RWPE1 (cell line): ENCODE results near the gene KRTAP5-2.

Experiments
- CTCF ChIA-PET: fragments of 350-600 bp; sonication (Branson Sonifier 250); formaldehyde crosslinking; extraction: SDS; loops from one replicate; lab custom pipeline; 2021; lab: Yijun Ruan, JAX
- POLR2A ChIA-PET: fragments of 400-600 bp; formaldehyde crosslinking; extraction: SDS; loops from one replicate; lab custom pipeline; 2020; ENCODE audit warnings: antibody characterized with exemption; ENCODE audit not compliant: low non-redundant PET; lab: Yijun Ruan, JAX
- DNase-seq: peaks from one replicate; pipeline ENCODE4 v3.0.0; 2012; ENCODE audit warnings: low spot score
- H3K27ac ChIP-seq: fragments of 450-650 bp; 2 replicates; pipeline ENCODE4 v1.5.1; 2017
- CTCF ChIP-seq: fragments of 450-650 bp; conservative IDR thresholded peaks from 2 replicates; pipeline ENCODE4 v1.5.1; 2017; ENCODE audit warnings: low read depth, mild to moderate bottlenecking

Gene KRTAP5-2

DNA sequence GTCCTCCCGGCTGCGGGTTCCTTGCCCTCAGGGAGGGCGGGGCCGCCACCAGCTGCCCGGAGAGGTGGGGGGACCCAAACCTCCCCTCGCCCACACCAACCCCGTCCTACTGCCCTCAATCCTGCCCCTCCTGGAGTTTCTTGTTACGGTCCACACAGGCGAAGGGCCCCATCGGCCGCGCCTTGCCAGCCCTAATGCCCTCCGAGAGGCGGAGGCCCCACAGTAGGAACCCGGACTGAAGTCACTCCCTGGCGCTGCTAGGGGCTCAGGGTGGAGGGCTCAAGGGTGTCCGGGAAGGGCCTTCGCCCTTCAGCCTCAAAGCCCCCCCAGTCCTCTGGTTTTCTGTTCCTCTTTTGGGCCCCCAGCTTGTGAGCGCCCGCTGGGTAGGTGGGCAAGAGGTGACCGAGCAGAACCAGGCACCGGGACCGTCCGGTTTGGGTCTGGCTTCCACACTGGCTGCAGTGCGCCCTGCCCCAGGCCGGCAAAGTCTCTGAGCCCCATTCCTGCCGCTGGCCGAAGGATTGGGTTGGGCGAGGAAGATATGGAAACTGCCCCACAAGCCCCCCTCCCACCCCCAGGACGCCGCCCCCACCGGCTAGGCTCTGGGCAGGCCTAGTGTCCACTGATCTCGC, 50.5 kb downstream of the KRTAP5-2 start:
- TF ChIP-seq CTCF = no peak
- no peak for DNase-seq
- POLR2A ChIA-PET = no interaction called here
- H3K27ac ChIP-seq = no peak overlapping the region
- CTCF ChIA-PET = interaction anchor here (1.0 to 5.1 kb wide), 7 partner anchors 10 to 453 kb away, joined by 3 to 78 read pairs (median 4); no protein-coding TSS in a partner anchor
